Effector CD8-positive, alpha-beta T cell (primary cell): Measurements from ENCODE around the gene SYT15.
"Not testable (repeated sequence)": the region's sequence is repeated elsewhere in the genome, so short reads cannot be mapped to it uniquely, and the experiment has no call there.

ENCODE experiments used
- DNase-seq: peaks from one replicate; lab custom pipeline; 2025; lab: John Stamatoyannopoulos, UW
- total RNA-seq, 4 experiments: gene quantifications; one replicate each; lab custom pipeline; 2026; lab: John Stamatoyannopoulos, UW

SYT15 gene
- 0 to 0.18 (median 0) reads per million in 4 experiments for total RNA-seq

DNA sequence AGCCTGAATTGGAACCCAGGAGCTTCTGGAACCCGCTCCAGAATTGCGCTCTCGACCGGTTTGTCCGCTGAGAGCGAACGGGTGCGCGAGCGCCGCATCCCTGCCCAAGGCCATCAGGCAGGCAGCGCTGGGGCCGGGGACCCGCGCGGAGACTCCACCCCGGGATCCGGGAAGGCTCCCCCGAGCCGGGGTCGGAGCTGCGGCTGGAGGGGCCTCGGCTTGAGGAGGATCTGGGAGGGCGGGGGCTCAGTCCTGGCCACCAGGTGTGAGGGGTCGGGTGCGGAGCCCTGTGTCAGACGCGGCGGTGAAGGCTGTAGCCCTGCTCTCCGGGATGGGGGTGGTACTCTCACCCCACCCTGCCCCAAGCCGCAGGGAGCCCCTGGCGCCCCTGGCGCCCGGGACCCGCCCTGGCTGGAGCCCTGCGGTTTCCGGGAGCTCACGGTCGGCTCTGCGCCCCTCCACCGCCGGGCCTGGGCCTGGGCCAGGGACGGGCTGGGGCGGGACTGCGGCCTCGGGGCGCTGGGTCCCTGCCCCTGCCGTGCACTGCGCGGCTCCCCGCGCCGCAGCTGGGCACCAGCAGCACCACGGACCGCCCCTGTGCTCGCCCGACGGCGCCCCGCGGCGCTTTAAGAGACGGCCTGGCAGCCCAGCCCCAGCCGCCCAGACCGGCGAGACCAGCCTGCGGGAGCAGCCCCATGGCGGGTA is at the start of gene SYT15:
TSS of gene SYT15 (plus strand) at position 655 of the 705 bp plus-strand sequence. CDS start at position 696, 41 bp downstream.
- DNase-seq = not testable (repeated sequence)

DNA sequence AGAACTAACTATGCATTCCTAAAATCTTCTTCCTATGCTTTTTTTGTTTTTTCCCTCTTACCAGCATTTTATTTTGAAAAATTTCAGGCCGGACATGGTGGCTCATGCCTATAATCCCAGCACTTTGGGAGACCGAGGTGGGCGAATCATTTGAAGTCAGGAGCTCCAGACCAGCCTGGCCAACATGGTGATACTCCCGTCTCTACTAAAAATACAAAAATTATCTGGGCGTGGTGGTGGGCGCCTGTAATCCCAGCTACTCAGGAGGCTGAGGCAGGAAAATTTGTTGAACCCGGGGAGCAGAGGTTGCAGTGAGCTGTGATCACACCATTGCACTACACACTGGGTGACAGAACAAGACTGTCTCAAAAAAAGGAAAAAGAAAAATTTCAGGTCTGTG is 49.2 kb upstream of the SYT15 start:
- DNase-seq = not testable (repeated sequence)

DNA sequence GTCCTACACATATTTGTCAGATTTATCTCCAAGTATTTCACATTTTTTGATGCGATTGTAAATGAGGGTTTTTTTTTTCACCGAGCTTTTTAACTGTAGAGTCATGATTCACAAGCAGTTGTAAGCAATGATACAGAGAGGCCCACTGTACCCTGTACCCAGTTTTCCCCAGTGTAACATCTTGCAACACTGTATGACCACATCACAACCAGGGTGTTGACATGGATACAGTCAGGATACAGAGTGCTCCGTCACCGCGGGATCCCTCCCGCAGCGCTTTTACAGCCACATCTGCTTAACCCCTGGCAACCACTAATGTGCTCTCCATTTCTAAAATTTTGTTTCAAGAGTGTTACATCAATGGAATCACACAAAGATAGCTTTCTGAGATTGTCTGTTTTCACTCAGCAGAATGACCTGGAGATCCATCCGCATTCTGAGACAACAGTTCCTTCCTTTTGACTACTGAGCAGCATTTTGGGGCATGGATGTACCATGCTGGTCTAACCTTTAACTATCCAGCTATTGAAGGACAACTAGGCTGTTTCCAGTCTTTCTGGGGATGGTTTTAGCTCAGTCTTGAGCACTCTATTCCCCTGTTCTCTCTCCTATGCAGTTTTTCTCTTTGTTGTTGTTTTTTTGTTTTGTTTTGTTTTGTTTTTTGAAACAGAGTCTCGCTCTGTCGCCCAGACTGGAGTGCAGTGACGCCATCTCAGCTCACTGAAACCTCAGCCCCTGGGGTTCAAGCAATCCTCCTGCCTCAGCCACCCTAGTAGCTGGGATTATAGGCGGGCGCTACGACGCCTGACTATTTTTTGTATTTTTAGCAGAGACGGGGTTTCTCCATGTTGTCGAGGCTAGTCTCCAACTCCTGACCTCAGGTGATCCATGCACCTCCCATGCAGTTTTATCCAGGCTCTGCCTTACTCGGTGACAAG is 48.4 kb upstream of the SYT15 start:
- no peak for DNase-seq

DNA sequence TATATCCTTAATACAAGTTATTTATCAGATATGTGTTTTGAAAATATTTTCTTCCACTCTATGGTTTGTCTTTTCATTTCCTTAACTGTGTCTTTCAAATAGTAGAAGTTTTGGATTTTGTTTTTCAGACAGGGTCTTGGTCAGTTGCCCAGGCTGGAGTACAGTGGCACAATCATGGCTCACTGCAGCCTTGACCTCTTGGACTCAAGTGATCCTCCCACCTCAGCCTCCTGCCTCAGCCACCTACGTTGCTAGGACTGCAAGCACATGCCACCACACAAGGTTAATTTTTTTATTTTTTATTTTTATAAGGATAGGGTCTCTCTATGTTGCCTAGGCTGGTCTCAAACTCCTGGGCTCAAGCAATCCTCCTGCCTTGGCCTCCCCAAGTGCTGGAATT is 46.7 kb upstream of the SYT15 start:
- not testable (repeated sequence) for DNase-seq

- DNase-seq = no peak
These were observed 44.0 kb upstream of the SYT15 start for GRCh38 chr10:46534828-46535524.

DNA sequence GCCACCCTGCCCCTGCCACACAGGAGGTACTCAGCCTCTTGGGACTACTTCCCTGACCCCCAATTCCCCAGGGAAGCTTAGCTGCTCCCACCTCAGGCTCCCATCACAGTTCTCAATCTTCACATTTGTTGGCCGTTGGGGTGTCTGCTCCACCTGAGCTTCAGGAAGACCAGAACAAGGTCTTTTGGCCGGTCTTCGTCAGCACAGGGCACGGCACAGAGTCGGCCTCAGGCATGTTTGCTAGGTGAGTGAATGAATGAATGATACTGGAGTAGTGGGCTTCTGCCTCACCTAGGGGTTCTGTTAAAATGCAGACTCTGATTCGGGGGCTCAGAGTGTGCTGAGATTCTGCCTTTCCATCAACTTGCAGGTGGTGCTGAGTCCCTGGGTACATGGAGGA is 42.8 kb upstream of the SYT15 start:
- DNase-seq = no peak

GRCh38 chr10:46536781-46537180 is 42.1 kb upstream of the SYT15 start:
- DNase-seq = no peak

DNA sequence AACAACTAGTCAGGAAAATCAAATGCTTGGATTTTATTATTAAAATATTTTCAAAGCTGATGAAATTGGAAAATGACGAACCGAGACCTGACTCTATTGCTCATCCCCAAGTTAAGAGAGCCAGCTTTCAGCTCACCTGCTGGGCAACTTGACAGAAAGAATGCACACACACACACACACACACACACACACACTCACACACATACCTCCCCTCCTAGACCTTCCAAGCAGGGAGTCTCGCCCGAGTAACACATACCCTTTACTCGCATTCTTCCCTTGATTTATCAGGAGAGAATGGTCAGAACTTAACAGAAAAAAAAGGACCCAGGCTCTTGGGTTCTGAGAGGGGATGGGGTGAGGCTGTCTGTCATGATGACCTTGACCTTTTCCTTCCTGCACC is 41.6 kb upstream of the SYT15 start:
- DNase-seq = no peak

DNA sequence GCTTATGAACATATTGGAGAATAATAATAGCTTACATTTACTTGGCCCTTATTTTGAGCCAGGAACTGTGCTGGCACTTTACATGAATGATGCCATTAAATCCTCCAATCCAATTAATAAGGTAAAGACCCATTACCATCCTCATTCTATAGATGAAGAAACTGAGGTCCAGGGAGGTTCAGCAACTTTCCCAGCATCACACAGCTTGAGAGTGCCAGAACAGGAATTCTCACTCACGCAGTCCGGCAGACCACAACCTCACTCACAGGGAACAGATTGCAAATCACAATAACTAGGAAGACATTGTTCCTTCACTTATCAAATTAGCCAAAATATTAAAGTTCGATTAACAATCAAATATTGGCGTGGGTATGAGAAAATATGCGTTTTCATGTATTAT is 40.8 kb upstream of the SYT15 start:
- no peak for DNase-seq

GRCh38 chr10:46538717-46539426 is 40.1 kb upstream of the SYT15 start:
- DNase-seq = no peak

- DNase-seq = no peak
These were observed 39.1 kb upstream of the SYT15 start for GRCh38 chr10:46539596-46540411.

DNA sequence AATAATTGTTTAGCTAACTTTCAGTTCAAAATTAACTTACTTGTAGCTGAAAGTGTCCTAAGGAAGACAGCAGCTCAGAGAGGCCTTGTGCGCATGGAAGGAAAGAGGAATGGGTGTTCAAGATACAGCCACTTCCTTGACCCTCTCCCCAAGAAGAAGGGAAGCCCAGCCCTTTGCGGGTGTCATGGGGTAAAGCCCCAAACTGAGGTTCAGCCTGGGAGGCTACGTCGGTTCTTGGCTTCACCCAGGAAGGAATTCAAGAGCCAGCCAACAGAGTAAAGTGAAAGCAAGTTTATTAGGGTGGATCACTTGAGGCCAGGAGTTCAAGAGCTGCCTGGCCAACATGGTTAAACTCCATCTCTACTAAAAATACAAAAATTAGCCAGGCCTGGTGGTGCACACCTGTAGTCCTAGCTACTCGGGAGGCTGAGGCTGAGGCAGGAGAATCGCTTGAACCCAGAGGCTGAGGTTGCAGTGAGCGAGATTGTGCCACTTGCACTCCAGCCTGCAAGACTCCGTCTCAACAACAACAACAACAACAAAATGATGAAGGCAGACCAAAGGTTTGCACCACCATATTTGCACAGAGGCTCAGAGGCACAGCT is 38.4 kb upstream of the SYT15 start:
- DNase-seq = no peak

DNA sequence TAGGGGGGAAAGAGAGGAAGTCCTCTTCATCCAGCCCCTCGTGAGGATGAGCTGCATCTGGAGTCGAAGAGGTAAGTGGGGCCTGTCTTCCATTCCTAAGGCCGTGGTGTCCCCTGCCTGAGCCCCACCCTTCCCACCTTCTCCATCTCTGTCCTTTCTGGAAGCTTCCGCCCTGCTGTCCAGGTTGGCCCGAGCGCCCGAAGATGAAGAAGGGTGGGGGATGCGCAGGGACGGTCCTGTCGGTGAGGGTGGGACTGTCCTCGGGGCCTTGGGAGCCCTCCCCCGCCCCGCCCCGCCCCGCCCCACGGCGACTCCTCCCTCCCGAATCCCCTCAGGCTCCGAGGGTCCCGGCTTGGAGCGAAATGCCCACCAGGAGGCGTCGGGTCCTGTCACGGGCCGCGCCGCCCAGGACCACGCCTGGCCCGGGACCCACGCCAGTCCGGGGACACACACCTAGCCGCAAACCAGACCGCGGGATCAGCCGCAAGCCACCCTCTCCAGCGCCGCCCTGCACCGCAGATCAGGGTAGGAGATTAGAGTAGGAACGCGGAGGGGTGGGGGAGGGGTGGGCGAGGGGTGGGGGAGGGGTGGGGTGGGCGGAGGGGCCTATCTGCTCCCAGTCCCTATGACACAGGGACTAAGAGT is 37.8 kb upstream of the SYT15 start:
- DNase-seq = peak; percentile 11

DNA sequence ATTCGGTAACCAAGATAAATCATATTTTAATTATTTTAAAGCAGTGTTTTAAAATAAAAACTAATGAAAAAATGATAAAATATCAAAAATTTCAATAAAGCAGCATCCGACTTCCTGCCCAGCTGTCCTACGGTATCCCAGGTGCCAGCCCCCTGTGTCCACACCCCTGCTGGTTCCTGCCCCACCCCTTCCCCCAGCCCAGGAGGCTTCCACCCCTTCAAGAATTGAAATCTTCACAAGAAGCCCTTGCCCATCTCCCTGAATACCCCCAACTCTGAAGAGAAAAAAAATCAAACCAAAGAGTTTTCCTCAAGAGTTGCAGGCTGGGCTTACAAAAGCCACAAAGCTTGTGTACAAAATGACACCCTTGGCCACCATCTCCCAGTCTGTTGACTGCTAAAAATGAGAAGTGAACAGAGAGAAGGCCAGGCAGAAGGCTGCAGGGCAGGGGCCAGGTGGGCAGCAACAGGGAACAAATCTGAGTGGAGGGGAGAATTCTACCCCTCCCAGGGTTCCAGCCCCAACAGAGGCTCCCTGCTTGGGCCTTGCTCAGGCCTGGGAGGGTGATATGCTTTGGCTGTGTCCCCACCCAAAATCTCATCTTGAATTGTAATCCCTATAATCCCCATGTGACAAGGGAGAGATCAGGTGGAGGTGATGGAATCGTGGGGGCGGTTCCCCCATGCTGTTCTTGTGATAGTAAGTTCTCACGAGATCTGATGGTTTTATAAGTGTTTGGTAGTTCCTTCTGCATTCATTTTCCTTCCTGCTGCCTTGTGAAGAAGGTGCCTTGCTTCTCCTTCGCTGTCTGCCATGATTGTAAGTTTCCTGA is 37.0 kb upstream of the SYT15 start:
- no peak for DNase-seq

DNA sequence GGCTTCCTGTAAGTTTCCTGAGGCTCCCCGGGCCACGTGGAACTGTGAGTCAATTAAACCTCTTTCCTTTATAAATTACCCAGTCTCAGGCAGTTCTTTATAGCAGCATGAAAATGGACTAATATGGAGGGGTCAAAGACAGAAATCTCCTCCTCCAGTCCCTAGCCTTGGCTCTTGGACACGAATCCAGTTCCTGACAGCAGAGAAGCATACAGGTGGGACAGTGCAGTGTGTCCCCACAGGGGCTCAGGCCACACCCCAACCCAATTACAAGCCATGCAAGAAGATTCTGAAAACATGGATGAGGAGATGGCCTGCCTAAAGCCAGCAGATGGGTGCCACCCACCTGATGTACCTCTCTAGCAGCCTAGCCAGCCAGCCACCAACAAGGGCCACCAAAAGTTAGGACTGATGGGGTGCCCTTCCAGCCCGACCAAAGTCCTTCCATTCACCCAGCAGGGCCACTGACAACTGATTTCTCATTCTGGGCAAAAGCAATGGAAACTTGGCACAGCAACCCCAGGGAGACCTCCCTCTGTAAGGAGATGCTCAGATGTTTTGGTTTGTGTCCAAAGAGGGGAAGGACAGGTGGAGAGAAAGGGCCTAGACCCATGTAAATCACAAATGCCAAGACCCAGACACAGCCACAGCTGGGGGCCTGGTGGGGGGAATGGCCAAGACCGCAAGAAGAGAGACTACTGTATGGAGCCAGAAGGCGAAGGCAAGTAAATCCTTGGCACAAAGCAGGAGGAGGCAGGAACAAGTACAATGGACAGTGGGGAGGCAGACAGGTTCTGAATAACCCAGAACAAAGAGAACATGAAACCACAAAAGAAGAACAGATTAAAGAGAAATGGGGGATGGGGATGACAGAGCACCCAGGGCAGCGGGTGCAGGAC is 36.1 kb upstream of the SYT15 start:
- no peak for DNase-seq

DNA sequence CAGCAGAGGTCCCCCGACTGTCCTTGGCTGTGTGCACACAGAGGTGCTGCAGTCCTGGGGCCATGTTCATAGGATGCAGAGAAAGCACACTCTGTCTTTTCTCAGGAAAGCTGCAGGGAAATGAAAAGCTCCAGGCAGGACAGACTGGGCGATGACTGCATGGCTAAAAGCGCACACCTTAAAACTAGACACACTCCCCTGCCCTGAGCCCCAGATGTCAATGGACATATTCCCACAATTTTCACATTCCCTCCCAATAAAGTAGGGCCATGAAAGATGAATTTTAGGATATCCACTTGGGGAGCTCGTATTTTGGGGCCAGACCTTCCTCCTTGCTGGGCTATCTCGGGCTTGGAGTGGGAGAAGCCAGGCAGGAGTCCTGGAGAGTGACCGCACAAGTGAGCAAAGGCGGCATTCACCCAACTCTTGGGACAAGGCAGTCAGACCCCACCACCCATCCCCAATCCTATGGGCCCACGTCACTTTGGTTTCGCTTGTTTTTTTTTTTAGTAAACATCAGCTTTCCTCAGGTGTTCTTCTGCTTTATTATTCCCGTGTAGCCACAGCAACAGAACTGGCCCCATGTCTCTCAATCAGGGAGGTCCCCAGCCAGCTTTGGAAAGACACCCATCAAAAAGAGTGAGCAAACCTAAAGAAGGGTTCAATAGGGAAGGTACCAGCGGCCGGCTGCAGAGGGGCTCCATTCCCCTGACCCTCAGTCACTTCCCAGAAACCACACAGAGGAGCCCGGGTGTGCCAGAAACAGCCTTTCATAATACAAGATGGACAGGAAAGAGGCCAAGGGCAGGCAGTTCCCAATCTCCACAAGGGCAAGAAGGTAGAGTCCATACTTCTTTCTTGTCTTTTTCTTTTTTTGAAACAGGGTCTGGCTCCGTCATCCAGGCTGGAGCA is 35.2 kb upstream of the SYT15 start:
- no peak for DNase-seq
